GM12878 (cell line): ENCODE results near the gene GCM1.

ENCODE experiments used
- ASH2L ChIP-seq: fragments of 300-600, 200-600 bp; sonication (generic); IDR thresholded peaks from 2 replicates; pipeline ENCODE4 v1.6.1; 2017; ENCODE audit warnings: low read depth, mild to moderate bottlenecking, borderline replicate concordance
- CHD2 ChIP-seq: IDR thresholded peaks from 2 replicates; pipeline ENCODE4 v1.6.1; 2011; ENCODE audit warnings: low read depth, low read length, improper control_type of control experiment, borderline replicate concordance
- EGR1 ChIP-seq, 2 experiments: IDR thresholded peaks; 1 replicate in 1 of 2; 2 replicates in 1 of 2; pipeline ENCODE4 v1.6.1; 2011 to 2012; ENCODE audit warnings: low read depth in 2 of 2, low read length in 2 of 2, borderline replicate concordance in 1 of 2, mild to moderate bottlenecking in 1 of 2, moderate library complexity in 1 of 2
- HDAC2 ChIP-seq: fragments of 200-600 bp; sonication (generic); IDR thresholded peaks from 2 replicates; pipeline ENCODE4 v1.6.1; 2017
- JUND ChIP-seq: IDR thresholded peaks from 2 replicates; pipeline ENCODE4 v1.6.1; 2012; ENCODE audit warnings: low read depth, mild to moderate bottlenecking, low read length, improper control_type of control experiment, moderate library complexity
- NFIC ChIP-seq: IDR thresholded peaks from 2 replicates; pipeline ENCODE4 v1.6.1; 2012; ENCODE audit warnings: low read depth, mild to moderate bottlenecking, inconsistent platforms, low read length, moderate library complexity
- POLR2A ChIP-seq: IDR thresholded peaks from 2 replicates; pipeline ENCODE4 v1.6.1; 2011; ENCODE audit warnings: low read depth, mild to moderate bottlenecking, low read length
- POLR2AphosphoS5 ChIP-seq: IDR thresholded peaks from 2 replicates; pipeline ENCODE4 v1.6.1; 2011; ENCODE audit warnings: mild to moderate bottlenecking, low read length, inconsistent platforms
- RFX5 ChIP-seq: IDR thresholded peaks from 2 replicates; pipeline ENCODE4 v1.6.1; 2011; ENCODE audit warnings: low read depth, low read length, improper control_type of control experiment
- SUZ12 ChIP-seq: fragments of 200-600 bp; sonication (generic); IDR thresholded peaks from one replicate; pipeline ENCODE4 v1.6.1; 2018; ENCODE audit warnings: antibody characterized with exemption, mild to moderate bottlenecking; ENCODE audit not compliant: unreplicated experiment
- TF ChIP-seq, protein P1 (sequence below): IDR thresholded peaks from 2 replicates; pipeline ENCODE4 v1.6.1; 2012; ENCODE audit warnings: low read depth, low read length, improper control_type of control experiment
- TF ChIP-seq, protein P2 (sequence below), 3 experiments: IDR thresholded peaks in 2 of 3; conservative IDR thresholded peaks in 1 of 3; 2 replicates each; pipeline ENCODE4 v1.5.1; 2011; ENCODE audit warnings: low read depth in 3 of 3, low read length in 3 of 3, mild to moderate bottlenecking in 3 of 3, control low read depth in 2 of 3, moderate library complexity in 2 of 3, inconsistent platforms in 1 of 3, mixed read lengths in 1 of 3; ENCODE audit not compliant: control insufficient read depth in 2 of 3, insufficient read depth in 1 of 3; ENCODE audit errors: extremely low read depth in 1 of 3
- TF ChIP-seq, protein P3 (sequence below): IDR thresholded peaks from 2 replicates; pipeline ENCODE4 v1.6.1; 2012; ENCODE audit warnings: low read depth, low read length, improper control_type of control experiment
- TF ChIP-seq, protein P4 (sequence below): IDR thresholded peaks from 2 replicates; pipeline ENCODE4 v1.6.1; 2011; ENCODE audit warnings: low read depth, low read length, improper control_type of control experiment, borderline replicate concordance

DNA sequence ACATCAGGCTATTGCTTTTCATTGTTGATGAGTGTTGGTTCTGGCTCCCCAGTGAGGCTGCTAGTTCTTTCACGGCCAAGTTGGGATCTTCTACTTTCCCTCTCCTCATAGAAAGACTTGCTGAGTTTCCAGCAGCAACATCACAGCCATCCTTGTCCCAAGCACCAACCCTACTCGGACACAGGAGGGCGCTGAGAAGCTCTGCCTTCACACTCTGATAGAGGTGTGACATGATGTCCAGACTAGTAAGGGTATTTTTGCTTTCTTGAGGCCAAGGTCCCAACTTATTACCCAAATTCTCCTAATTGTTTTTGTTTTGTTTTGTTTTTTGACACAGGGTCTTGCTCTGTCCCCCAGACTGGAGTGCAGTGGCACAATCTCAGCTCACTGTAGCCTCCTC, 3.0 kb upstream of the GCM1 start:
- TF ChIP-seq HDAC2: no peak
- TF ChIP-seq, protein P1, sequence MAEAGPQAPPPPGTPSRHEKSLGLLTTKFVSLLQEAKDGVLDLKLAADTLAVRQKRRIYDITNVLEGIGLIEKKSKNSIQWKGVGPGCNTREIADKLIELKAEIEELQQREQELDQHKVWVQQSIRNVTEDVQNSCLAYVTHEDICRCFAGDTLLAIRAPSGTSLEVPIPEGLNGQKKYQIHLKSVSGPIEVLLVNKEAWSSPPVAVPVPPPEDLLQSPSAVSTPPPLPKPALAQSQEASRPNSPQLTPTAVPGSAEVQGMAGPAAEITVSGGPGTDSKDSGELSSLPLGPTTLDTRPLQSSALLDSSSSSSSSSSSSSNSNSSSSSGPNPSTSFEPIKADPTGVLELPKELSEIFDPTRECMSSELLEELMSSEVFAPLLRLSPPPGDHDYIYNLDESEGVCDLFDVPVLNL: no peak
- TF ChIP-seq, protein P2, sequence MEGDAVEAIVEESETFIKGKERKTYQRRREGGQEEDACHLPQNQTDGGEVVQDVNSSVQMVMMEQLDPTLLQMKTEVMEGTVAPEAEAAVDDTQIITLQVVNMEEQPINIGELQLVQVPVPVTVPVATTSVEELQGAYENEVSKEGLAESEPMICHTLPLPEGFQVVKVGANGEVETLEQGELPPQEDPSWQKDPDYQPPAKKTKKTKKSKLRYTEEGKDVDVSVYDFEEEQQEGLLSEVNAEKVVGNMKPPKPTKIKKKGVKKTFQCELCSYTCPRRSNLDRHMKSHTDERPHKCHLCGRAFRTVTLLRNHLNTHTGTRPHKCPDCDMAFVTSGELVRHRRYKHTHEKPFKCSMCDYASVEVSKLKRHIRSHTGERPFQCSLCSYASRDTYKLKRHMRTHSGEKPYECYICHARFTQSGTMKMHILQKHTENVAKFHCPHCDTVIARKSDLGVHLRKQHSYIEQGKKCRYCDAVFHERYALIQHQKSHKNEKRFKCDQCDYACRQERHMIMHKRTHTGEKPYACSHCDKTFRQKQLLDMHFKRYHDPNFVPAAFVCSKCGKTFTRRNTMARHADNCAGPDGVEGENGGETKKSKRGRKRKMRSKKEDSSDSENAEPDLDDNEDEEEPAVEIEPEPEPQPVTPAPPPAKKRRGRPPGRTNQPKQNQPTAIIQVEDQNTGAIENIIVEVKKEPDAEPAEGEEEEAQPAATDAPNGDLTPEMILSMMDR (IDR thresholded peaks at IDR 0.05 in 2 of 3, conservative IDR thresholded peaks at IDR 0.05 in 1 of 3; ENCODE audit: control insufficient read depth in 2 of 3, extremely low read depth in 1 of 3, insufficient read depth in 1 of 3, low read depth in 3 of 3, low read length in 3 of 3): peak; percentile 46 to 62 (median 48)
- no peak for TF ChIP-seq JUND
- TF ChIP-seq RFX5: no peak
- no peak for TF ChIP-seq POLR2A
- TF ChIP-seq SUZ12: no peak
- TF ChIP-seq CHD2: no peak
- TF ChIP-seq NFIC: no peak
- no peak for TF ChIP-seq EGR1 (IDR thresholded peaks at IDR 0.05; ENCODE audit: borderline replicate concordance in 1 of 2, low read depth in 2 of 2, low read length in 2 of 2)
- TF ChIP-seq, protein P3, sequence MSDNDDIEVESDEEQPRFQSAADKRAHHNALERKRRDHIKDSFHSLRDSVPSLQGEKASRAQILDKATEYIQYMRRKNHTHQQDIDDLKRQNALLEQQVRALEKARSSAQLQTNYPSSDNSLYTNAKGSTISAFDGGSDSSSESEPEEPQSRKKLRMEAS: no peak
- TF ChIP-seq, protein P4, sequence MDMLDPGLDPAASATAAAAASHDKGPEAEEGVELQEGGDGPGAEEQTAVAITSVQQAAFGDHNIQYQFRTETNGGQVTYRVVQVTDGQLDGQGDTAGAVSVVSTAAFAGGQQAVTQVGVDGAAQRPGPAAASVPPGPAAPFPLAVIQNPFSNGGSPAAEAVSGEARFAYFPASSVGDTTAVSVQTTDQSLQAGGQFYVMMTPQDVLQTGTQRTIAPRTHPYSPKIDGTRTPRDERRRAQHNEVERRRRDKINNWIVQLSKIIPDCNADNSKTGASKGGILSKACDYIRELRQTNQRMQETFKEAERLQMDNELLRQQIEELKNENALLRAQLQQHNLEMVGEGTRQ: no peak
- TF ChIP-seq ASH2L: no peak
- no peak for TF ChIP-seq POLR2AphosphoS5
